Right lobe of liver (tissue), 6 donors: ENCODE measurements around the gene UBE2K. TPM values are rescaled to one million over a fixed set of nuclear protein-coding genes. Genes with fewer than 3 reads are reported as not detected.
A peak's percentile ranks its signal among the peaks of the same experiment; 100 is the strongest.
"Not testable (repeated sequence)": the region's sequence is repeated elsewhere in the genome, so short reads cannot be mapped to it uniquely, and the experiment has no call there.

Experiments
- ATAC-seq, 4 donors: fragments of 200-7000 bp; cut with Tn5 transposase; one replicate each; pipeline ENCODE4 v1.9.1; 2020; ENCODE audit warnings: mild to moderate bottlenecking in 4 of 4, moderate library complexity in 4 of 4
- DNase-seq, 3 donors: peaks; one replicate each; pipeline ENCODE4 v3.0.0-alpha.2; 2020
- H3K27ac ChIP-seq, 3 donors: fragments of 200-600 bp; one replicate each; pipeline ENCODE4 v1.8.0; 2022
- H3K27me3 ChIP-seq, 2 donors: fragments of 200-600 bp; one replicate each; pipeline ENCODE4 v1.8.0; 2022
- H3K36me3 ChIP-seq, 4 donors: fragments of 200-600 bp; sonication (generic) in 1 of 4; one replicate each; pipeline versions ENCODE4 v1.5.1 to v1.8.0; 2017 to 2022; ENCODE audit warnings: control low read depth in 1 of 4
- H3K4me1 ChIP-seq, 4 donors: fragments of 200-600 bp; sonication (generic) in 1 of 4; one replicate each; pipeline versions ENCODE4 v1.5.1 to v1.8.0; 2017 to 2022; ENCODE audit warnings: control low read depth in 1 of 4
- H3K4me3 ChIP-seq, 3 donors: fragments of 200-600 bp; one replicate each; pipeline ENCODE4 v1.8.0; 2022
- H3K9me3 ChIP-seq, 4 donors: fragments of 200-600 bp; sonication (generic) in 1 of 4; one replicate each; pipeline versions ENCODE4 v1.5.1 to v1.8.0; 2017 to 2022; ENCODE audit warnings: control low read depth in 1 of 4
- CTCF ChIP-seq, 4 donors: fragments of 200-600 bp in 3 of 4; fragments of 450-650 bp in 1 of 4; IDR thresholded peaks; one replicate each; pipeline versions ENCODE4 v1.5.1 to v1.8.0; 2016 to 2022; ENCODE audit warnings: antibody characterized with exemption in 4 of 4, mild to moderate bottlenecking in 2 of 4
- POLR2A ChIP-seq: fragments of 450-650 bp; IDR thresholded peaks from one replicate; pipeline ENCODE4 v1.6.1; 2017; ENCODE audit warnings: antibody characterized with exemption, mild to moderate bottlenecking
- WGBS: methylation state at CpG from one replicate; pipeline ENCODE4 v1.1.6; 2018; ENCODE audit warnings: low coverage, low lambda C conversion rate; ENCODE audit not compliant: insufficient coverage; ENCODE audit errors: missing lambda C conversion rate; 5-methylcytosine and 5-hydroxymethylcytosine counted together
- intact Hi-C, 2 donors: fragments of 100-400 bp; cut with DNase I; formaldehyde crosslinking; loops; one replicate each; pipeline versions ENCODE4 v1.11.2 to v1.14.1; 2022
- total RNA-seq, 6 experiments: library from RNA; depleted of rRNA in 2 of 6; stranded (reverse); fragments of >200 nt in 2 of 6; fragmentation: NEBNext Ultra II Directional in 3 of 6; extraction: Animal tissue kit (Norgen Biotek cat#: 25700) in 3 of 6; gene quantifications; one replicate each; pipeline versions ENCODE4 v1.1.0 to v1.2.4, GENCODE V29; 2016 to 2023
- donor health status: DM: no; HTN: yes; CAD: no.
- donor health status: DM: no; HTN: no; CAD: no.
- donor health status: DM: no; HTN: no; CAD: no.
- donor health status: DM: no; HTN: yes; CAD: no.
- donor health status: DM: no; HTN: yes; CAD: no.

UBE2K gene
- total RNA-seq, 6 experiments from 2014 or later, result 20.5 to 54.8 (median 44.0) TPM

GRCh38 chr4:39649639-39650265, 48.2 kb upstream of the UBE2K start:
- peak; percentile 79 to 92 (median 84) for ATAC-seq
- 34% methylated on average over 2 of the region's 2 CpGs for WGBS
- H3K27ac ChIP-seq, result peak overlapping the region; percentile 48 to 87 (median 84)

GRCh38 chr4:39651586-39651985, 46.4 kb upstream of the UBE2K start:
- DNase-seq, H3K36me3 ChIP-seq, H3K9me3 ChIP-seq, intact Hi-C loops, H3K4me3 ChIP-seq, H3K27me3 ChIP-seq: not testable (repeated sequence)
- Histone ChIP-seq H3K4me1 (peaks cover 0 to 66% (median 22%) of the 10 kb centered on the region in 4 donors), H3K27ac (peak overlapping the region in 2 of 3 donors; percentile 15 to 87)
- 82% methylated on average over 3 of the region's 4 CpGs for WGBS
- peak in 1 of 4 donors; percentile 8 for ATAC-seq

More at GRCh38 chr4:39649639-39650265, 48.2 kb upstream of the UBE2K start:
- no peaks in the 10 kb centered on the region for H3K9me3 ChIP-seq
- no peaks in the 10 kb centered on the region for H3K27me3 ChIP-seq
- no peaks in the 10 kb centered on the region for H3K36me3 ChIP-seq
- no peak for DNase-seq
- intact Hi-C loops, result no loop called here
- TF ChIP-seq POLR2A (no peak), CTCF (IDR thresholded peaks at IDR 0.05) (no peak)
- H3K4me1 ChIP-seq, result peaks cover 0 to 48% (median 14%) of the 10 kb centered on the region in 4 donors
- peak overlapping the region in 1 of 3 donors; percentile 5 for H3K4me3 ChIP-seq

- TF ChIP-seq CTCF (IDR thresholded peaks at IDR 0.05) (no peak), POLR2A (no peak)
- H3K4me3 ChIP-seq, result no peak overlapping the region
- ATAC-seq, result peak in 1 of 4 donors; percentile 18
- H3K27me3 ChIP-seq, result no peaks in the 10 kb centered on the region
- H3K27ac ChIP-seq, result peak overlapping the region; percentile 27 to 77 (median 71)
- DNase-seq, result no peak
- intact Hi-C loops, result no loop called here
- no peaks in the 10 kb centered on the region for H3K9me3 ChIP-seq
- H3K4me1 ChIP-seq, result peaks cover 0 to 49% (median 14%) of the 10 kb centered on the region in 4 donors
- H3K36me3 ChIP-seq, result no peaks in the 10 kb centered on the region
Observed at GRCh38 chr4:39655211-39655610, 42.7 kb upstream of the UBE2K start.

- intact Hi-C loops, result no loop called here
- Histone ChIP-seq H3K36me3 (no peaks in the 10 kb centered on the region), H3K27me3 (no peaks in the 10 kb centered on the region), H3K27ac (peak overlapping the region; percentile 27 to 77 (median 71)), H3K4me1 (peaks cover 0 to 43% (median 14%) of the 10 kb centered on the region in 4 donors), H3K9me3 (no peaks in the 10 kb centered on the region), H3K4me3 (no peak overlapping the region)
- WGBS, result 19% methylated on average over 3 of the region's 3 CpGs
- ATAC-seq (peak; percentile 76 to 87 (median 82)), DNase-seq (peak in 1 of 3 donors; percentile 58)
- TF ChIP-seq POLR2A (no peak), CTCF (IDR thresholded peaks at IDR 0.05) (no peak)
Observed at GRCh38 chr4:39655876-39656275, 42.1 kb upstream of the UBE2K start.

GRCh38 chr4:39656638-39657037, 41.3 kb upstream of the UBE2K start:
- DNase-seq, H3K27me3 ChIP-seq, H3K36me3 ChIP-seq, H3K4me3 ChIP-seq, H3K9me3 ChIP-seq, ATAC-seq, intact Hi-C loops: not testable (repeated sequence)
- Histone ChIP-seq H3K27ac (peak overlapping the region; percentile 27 to 77 (median 71)), H3K4me1 (peaks cover 0 to 41% (median 14%) of the 10 kb centered on the region in 4 donors)
- WGBS, result 73% methylated on average over 4 of the region's 5 CpGs
